Sigmoid colon (tissue), 4 donors: ENCODE measurements around the gene CLDN2.

Source experiments
- CTCF ChIP-seq, 4 experiments: fragments of 450-650 bp in 3 of 4; fragments of 200-600 bp in 1 of 4; IDR thresholded peaks; one replicate each; pipeline ENCODE4 v1.5.1; 2016 to 2019; ENCODE audit warnings: antibody characterized with exemption in 4 of 4, mild to moderate bottlenecking in 3 of 4, moderate library complexity in 2 of 4
- EP300 ChIP-seq, 4 donors: sonication (generic); formaldehyde crosslinking; IDR thresholded peaks; one replicate each; pipeline ENCODE4 v1.6.1; 2017; ENCODE audit warnings: antibody characterized with exemption in 4 of 4
- POLR2A ChIP-seq, 2 donors: fragments of 450-650 bp; IDR thresholded peaks; one replicate each; pipeline ENCODE4 v1.6.1; 2016; ENCODE audit warnings: antibody characterized with exemption in 2 of 2, mild to moderate bottlenecking in 2 of 2, moderate library complexity in 2 of 2
- POLR2AphosphoS5 ChIP-seq, 4 donors: sonication (generic); formaldehyde crosslinking; IDR thresholded peaks; one replicate each; pipeline ENCODE4 v1.6.1; 2017; ENCODE audit warnings: antibody characterized with exemption in 4 of 4

GRCh38 chrX:106927023-106927422, 6.8 kb downstream of the CLDN2 start:
- no peak for TF ChIP-seq CTCF (IDR thresholded peaks at IDR 0.05)
- TF ChIP-seq POLR2AphosphoS5 (IDR thresholded peaks at IDR 0.05): no peak
- no peak for TF ChIP-seq EP300 (IDR thresholded peaks at IDR 0.05)
- TF ChIP-seq POLR2A (IDR thresholded peaks at IDR 0.05): no peak
